Measurements from ENCODE around the gene MSANTD3.
A peak's percentile ranks its signal among the peaks of the same experiment; 100 is the strongest.
"Not testable (repeated sequence)": the region's sequence is repeated elsewhere in the genome, so short reads cannot be mapped to it uniquely, and the experiment has no call there.

The MSANTD3 gene

GRCh38 chr9:100430286-100430940 lies 3.5 kb downstream of the MSANTD3 start:
- no peak for DNase-seq

DNA sequence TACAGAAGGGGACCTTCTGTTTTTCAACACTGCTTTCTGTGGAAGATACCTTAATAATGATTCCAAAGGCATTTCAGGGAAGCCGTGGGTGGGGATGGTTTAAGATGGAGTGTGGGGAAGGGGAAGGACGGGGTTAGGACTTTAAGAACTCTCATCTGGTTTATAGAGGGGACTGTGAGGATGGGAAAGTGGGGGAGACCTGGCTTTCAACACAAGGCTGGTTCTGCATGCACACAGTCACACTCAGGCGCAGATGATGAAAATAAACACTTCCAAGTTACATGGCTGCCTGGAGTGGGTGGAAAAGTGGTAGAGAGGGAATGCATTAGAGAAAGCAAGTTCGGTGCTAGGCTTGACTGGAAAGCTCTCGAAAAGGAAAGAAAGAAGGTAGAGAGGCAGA lies 4.9 kb downstream of the MSANTD3 start:
- no peak for DNase-seq

GRCh38 chr9:100432736-100433135 lies 5.8 kb downstream of the MSANTD3 start:
- DNase-seq, result no peak

DNA sequence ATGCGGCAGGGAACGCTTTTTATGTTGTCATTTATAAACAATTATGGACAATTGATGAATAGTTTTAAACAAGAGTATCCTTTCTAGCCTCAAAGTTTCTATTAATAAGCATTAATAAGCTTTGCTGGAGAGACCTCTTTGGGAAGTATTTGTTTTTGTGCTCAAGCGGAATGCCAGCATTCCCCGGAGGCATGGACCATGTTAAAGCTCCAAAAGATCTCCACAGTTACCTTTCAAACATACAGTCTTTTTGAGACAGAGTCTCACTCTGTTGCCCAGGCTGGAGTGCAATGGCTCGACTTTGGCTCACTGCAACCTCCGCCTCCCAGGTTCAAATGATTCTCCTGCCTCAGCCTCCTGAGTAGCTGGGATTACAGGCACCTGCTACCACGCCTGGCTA lies 9.6 kb downstream of the MSANTD3 start:
- DNase-seq, result no peak

GRCh38 chr9:100437860-100438805 lies 11.2 kb downstream of the MSANTD3 start:
- peak; percentile 68 for DNase-seq

DNA sequence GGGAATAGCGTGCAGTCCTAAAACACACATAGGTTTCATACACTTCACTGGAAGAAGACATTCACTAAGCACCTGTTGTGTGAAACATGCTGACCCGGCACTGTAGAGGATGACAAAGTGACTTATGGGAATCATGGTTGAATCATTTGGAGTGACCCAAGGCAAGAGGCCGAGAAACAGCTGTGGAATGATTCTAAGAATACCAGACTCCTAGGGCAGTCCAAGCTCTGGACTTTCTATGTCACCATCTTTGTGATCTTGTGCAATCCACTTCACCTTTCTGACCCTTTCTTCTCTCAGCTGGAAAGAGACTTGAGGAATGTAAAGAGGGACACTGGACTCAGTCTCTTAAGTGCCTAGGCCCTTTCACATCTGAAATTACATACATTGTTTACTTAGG lies 13.1 kb downstream of the MSANTD3 start:
- no peak for DNase-seq

GRCh38 chr9:100440487-100440886 lies 13.5 kb downstream of the MSANTD3 start:
- DNase-seq, result not testable (repeated sequence)

DNA sequence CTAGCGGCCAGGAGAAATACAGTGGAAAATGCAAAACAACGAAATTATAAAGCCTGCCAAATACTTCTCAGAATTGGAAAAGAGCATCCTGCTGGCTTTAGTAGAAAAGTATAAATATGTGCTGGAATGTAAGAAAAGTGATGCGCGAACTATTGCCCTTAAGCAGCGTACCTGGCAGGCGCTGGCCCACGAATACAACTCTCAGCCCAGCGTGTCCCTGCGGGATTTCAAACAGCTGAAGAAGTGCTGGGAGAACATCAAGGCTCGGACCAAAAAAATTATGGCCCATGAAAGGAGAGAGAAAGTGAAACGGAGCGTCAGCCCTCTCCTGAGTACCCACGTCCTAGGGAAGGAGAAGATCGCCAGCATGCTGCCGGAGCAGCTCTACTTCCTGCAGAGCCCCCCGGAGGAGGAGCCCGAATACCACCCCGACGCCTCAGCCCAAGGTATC lies 15.0 kb downstream of the MSANTD3 start:
- no peak for DNase-seq

GRCh38 chr9:100443781-100444768 lies 17.1 kb downstream of the MSANTD3 start:
- no peak for DNase-seq

- DNase-seq, result no peak
Measured at GRCh38 chr9:100445161-100445902, 18.4 kb downstream of the MSANTD3 start.

DNA sequence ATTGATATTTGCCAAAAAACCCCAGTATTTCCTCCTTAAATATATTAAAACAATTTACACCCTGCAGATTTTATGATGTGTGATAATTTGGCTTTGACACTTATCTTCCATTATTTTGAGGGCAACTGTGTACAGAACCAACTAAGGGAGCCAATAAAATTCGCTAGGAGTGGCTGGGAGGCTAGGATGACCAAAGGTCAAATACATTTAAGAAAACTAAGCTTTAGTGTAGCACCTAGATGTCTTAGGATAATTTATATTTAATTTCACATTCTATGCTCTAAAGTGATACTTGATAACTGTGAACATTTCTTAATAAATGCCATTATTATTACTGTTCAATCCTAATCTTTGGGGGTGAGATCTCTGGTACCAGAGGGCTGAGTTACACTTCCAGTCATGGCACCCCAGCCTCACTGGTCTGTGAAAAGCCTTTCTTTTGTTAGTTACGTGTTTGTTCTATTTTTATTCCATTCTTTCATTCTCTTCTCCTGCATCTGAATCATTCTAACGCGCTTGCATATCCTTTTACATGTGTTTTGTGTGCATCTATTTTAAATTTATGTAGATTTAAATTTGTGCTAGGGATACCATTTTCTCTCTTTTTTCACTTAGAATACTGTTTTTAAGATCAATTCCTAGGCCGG lies 19.1 kb downstream of the MSANTD3 start:
- DNase-seq, result no peak

DNA sequence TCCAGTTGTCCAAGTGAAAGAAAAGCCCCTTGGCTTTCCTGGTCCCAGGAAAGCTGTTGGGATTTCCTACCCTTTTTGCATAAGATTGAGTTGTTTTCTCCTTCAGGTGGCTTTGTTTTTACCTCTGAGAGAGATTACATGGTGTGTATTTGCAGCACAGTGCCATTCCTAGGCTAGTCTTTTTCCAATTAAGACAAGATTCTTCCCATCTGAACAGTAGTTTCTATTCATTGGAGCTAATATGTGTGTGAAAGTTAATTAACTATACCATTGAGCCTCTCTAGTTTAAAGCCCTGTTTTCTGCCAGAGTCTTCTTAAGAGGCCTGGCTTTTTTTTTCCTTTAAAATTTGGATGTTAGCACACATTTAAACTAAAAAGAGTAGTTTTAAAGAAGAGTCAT lies 20.1 kb downstream of the MSANTD3 start:
- no peak for DNase-seq

DNA sequence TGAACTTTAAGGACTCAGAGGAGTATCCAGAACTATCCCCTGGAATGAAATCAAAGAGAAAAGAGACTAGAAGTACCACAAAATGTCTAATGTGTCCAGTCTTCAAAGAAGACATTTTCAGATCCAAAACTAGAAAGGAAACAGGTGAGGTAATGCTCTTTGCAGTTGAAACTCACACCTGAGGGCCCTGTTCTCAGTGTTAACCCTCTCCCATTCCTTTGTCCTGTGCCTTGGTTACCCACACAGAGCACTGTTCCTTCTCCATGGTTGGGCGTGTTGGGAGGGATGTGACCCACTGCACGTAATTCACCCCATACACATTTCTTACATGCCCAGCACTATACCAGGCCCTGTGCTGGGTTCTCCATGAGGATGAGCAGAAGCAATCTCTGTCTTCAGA lies 21.3 kb downstream of the MSANTD3 start:
- no peak for DNase-seq

- no peak for DNase-seq
Measured at GRCh38 chr9:100449420-100449819, 22.5 kb downstream of the MSANTD3 start.

DNA sequence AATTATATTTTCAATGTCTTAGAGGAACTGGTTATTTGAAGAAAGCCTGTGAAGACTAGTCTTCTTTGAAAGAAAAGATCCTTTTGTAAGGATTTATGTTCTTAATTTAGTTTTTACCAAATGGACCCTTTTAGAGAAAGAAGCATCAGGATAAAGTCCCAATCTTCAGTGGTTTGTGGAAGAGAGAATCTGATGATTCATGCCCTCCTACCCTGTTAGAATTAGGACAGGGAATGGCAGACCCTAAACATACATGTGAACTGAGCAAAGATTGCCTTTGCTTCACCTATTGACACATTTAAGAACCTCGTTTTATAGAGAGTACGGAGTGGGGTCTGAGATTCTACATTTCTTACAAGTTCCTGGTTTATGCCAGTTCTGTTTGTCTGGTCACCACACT lies 26.0 kb downstream of the MSANTD3 start:
- DNase-seq, result no peak

GRCh38 chr9:100455470-100455869 lies 28.5 kb downstream of the MSANTD3 start:
- no peak for DNase-seq

GRCh38 chr9:100457517-100457916 lies 30.6 kb downstream of the MSANTD3 start:
- DNase-seq, result no peak

- no peak for DNase-seq
Measured at GRCh38 chr9:100459963-100460362, 33.0 kb downstream of the MSANTD3 start.

DNA sequence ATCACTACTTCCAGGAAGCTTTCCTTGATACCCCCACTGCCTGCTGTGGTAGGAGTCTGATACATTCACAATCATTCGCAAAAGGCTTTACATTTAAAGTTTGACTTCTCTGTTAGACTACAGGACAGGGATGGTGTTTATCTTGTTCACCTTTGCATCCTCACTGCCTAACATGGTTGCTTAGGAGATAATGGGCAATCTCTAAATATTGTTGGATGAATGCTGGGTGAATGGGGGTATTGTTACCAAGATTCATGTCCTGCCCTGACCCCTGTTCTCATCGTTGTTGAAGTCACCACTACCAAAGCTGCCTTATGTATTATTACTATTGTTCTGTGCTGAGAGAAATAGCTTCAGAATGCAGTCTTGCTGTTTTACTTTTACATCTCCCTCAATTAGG lies 38.3 kb downstream of the MSANTD3 start:
- no peak for DNase-seq

GRCh38 chr9:100465761-100466160 lies 38.8 kb downstream of the MSANTD3 start:
- no peak for DNase-seq

DNA sequence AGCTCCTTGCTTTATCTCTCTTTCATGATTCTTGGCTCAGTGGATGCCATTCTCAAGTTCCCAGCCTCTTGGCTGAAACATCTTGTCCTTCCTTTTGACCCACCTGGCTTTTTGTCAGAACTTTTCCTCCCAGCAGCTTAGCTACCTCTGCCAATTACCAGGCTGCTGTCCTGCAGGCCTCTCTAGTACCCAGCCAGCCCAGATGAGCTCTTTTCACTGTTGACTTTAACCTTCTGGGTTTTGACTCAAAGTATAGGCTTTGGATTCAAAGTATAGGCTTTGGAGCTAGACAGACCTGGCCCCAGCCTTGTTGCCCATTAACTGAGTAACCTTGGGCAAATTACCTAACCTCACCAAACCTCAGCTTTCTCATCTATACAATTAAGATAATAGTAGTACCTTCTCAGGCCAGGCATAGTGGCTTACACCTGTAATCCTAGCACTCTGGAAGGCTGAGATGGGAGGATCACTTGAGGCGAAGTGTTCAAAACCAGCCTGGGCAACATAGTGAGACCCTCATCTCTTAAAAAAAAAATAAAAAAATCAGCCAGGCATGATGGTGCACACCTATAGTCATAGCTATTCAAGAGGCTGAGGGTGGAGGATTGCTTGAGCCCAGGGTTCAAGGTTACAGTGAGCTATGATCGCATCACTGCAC lies 39.4 kb downstream of the MSANTD3 start:
- no peak for DNase-seq
